GM23338 (cell line): Measurements from ENCODE around the gene ASB2. TPM values are rescaled to one million over a fixed set of nuclear protein-coding genes. Genes with fewer than 3 reads are reported as not detected.

Experiments
- ATAC-seq: fragments of 200-7000 bp; cut with Tn5 transposase; 3 replicates; pipeline ENCODE4 v1.9.1; 2020
- DNase-seq: peaks from one replicate; pipeline ENCODE4 v3.0.0-alpha.2; 2015; ENCODE audit warnings: low spot score
- H2AFZ ChIP-seq: fragments of 200-600 bp; sonication (generic); 2 replicates; pipeline ENCODE4 v1.8.0; 2016; ENCODE audit warnings: antibody characterized with exemption, mild to moderate bottlenecking, moderate library complexity
- H3F3A ChIP-seq: fragments of 200-600 bp; sonication (generic); replicated peaks from 2 replicates; pipeline ENCODE4 v1.8.0; 2017; ENCODE audit warnings: antibody characterized with exemption, mixed run types, low read depth
- H3K27ac ChIP-seq: fragments of 200-600 bp; sonication (generic); 2 replicates; pipeline ENCODE4 v1.6.1; 2016; ENCODE audit warnings: low read depth
- H3K27me3 ChIP-seq: fragments of 200-600 bp; sonication (generic); 2 replicates; pipeline ENCODE4 v1.8.0; 2016; ENCODE audit warnings: mild to moderate bottlenecking, mixed run types, moderate library complexity; ENCODE audit not compliant: insufficient read depth
- H3K36me3 ChIP-seq: fragments of 200-600 bp; sonication (generic); 2 replicates; pipeline ENCODE4 v1.8.0; 2016; ENCODE audit warnings: mild to moderate bottlenecking; ENCODE audit not compliant: insufficient read depth
- H3K4me1 ChIP-seq: fragments of 200-600 bp; sonication (generic); 2 replicates; pipeline ENCODE4 v1.8.0; 2016; ENCODE audit warnings: mild to moderate bottlenecking, moderate library complexity; ENCODE audit not compliant: insufficient read depth
- H3K4me2 ChIP-seq: fragments of 200-600 bp; sonication (generic); 2 replicates; pipeline ENCODE4 v1.7.1; 2017; ENCODE audit warnings: mixed run types
- H3K4me3 ChIP-seq: fragments of 200-600 bp; sonication (generic); 2 replicates; pipeline ENCODE4 v1.6.1; 2016; ENCODE audit warnings: mixed run types
- H3K79me2 ChIP-seq: fragments of 200-600 bp; sonication (generic); replicated peaks from 2 replicates; pipeline ENCODE4 v1.8.0; 2017; ENCODE audit warnings: mild to moderate bottlenecking; ENCODE audit not compliant: insufficient read depth
- H3K9me2 ChIP-seq: fragments of 200-600 bp; sonication (generic); 2 replicates; pipeline ENCODE4 v1.8.0; 2017; ENCODE audit not compliant: insufficient read depth
- H4K20me1 ChIP-seq: fragments of 200-600 bp; sonication (generic); replicated peaks from 2 replicates; pipeline ENCODE4 v1.8.0; 2017; ENCODE audit warnings: mild to moderate bottlenecking; ENCODE audit not compliant: insufficient read depth
- H3K27ac Mint-ChIP-seq: 2 replicates; pipeline ENCODE4 v1.8.0; 2020; ENCODE audit warnings: inconsistent platforms, mild to moderate bottlenecking, moderate library complexity, mixed read lengths
- H3K27me3 Mint-ChIP-seq: 3 replicates; pipeline ENCODE4 v1.8.0; 2022; ENCODE audit warnings: low read depth, mild to moderate bottlenecking, moderate library complexity, mixed read lengths, inconsistent platforms; ENCODE audit not compliant: insufficient read depth, poor library complexity
- H3K36me3 Mint-ChIP-seq: 3 replicates; pipeline ENCODE4 v1.8.0; 2021; ENCODE audit warnings: low read depth, mild to moderate bottlenecking, inconsistent platforms, moderate library complexity, mixed read lengths
- H3K4me1 Mint-ChIP-seq: 3 replicates; pipeline ENCODE4 v1.8.0; 2020; ENCODE audit warnings: mild to moderate bottlenecking, inconsistent platforms, mixed read lengths
- H3K4me3 Mint-ChIP-seq: 3 replicates; pipeline ENCODE4 v1.8.0; 2021; ENCODE audit warnings: moderate library complexity, mild to moderate bottlenecking, inconsistent platforms, mixed read lengths
- H3K9me3 Mint-ChIP-seq: 3 replicates; pipeline ENCODE4 v1.8.0; 2020; ENCODE audit warnings: moderate library complexity, mild to moderate bottlenecking, inconsistent platforms, mixed read lengths
- ETS1 ChIP-seq: IDR thresholded peaks from 2 replicates; pipeline ENCODE4 v1.6.1; 2016; ENCODE audit warnings: antibody characterized with exemption
- EZH2 ChIP-seq: fragments of 200-600 bp; sonication (generic); IDR thresholded peaks from one replicate; pipeline ENCODE4 v1.8.0; 2017; ENCODE audit warnings: antibody characterized with exemption, mild to moderate bottlenecking, low read depth; ENCODE audit not compliant: unreplicated experiment
- EZH2phosphoT487 ChIP-seq: fragments of 200-600 bp; sonication (generic); IDR thresholded peaks from one replicate; pipeline ENCODE4 v1.8.1; 2018; ENCODE audit warnings: antibody characterized with exemption; ENCODE audit not compliant: unreplicated experiment
- JUNB ChIP-seq: IDR thresholded peaks from one replicate; pipeline ENCODE4 v1.6.1; 2016; ENCODE audit warnings: antibody characterized with exemption; ENCODE audit not compliant: unreplicated experiment
- NANOG ChIP-seq: IDR thresholded peaks from 2 replicates; pipeline ENCODE4 v1.6.1; 2016; ENCODE audit warnings: antibody characterized with exemption, borderline replicate concordance
- POLR2AphosphoS5 ChIP-seq: IDR thresholded peaks from 2 replicates; pipeline ENCODE4 v1.6.1; 2016; ENCODE audit warnings: antibody characterized with exemption, low read depth
- REST ChIP-seq: IDR thresholded peaks from one replicate; pipeline ENCODE4 v1.6.1; 2018; ENCODE audit warnings: antibody characterized with exemption; ENCODE audit not compliant: unreplicated experiment
- STAT1 ChIP-seq: IDR thresholded peaks from one replicate; pipeline ENCODE4 v1.6.1; 2016; ENCODE audit warnings: antibody characterized with exemption; ENCODE audit not compliant: unreplicated experiment
- ZNF114 ChIP-seq: fragments of 250-450 bp; sonication (Bioruptor Pico); IDR thresholded peaks from 2 replicates; pipeline ENCODE4 v1.5.0; 2020; ENCODE audit warnings: mild to moderate bottlenecking, moderate library complexity
- ZNF331 ChIP-seq: fragments of 250-450 bp; sonication (Bioruptor Pico); IDR thresholded peaks from 2 replicates; pipeline ENCODE4 v1.5.0; 2020; ENCODE audit warnings: low read depth, mild to moderate bottlenecking, moderate library complexity
- polyA plus RNA-seq: library from polyadenylated mRNA; unstranded; fragments of >200 nt; fragmentation: Nextera tagmentation; extraction: Ambion mirVana; gene quantifications from 2 replicates; pipeline ENCODE4 v1.2.1, GENCODE V29; 2016
- total RNA-seq: library from RNA; depleted of rRNA; stranded (reverse); fragments of >200 nt; shearing (Covaris generic); gene quantifications from 2 replicates; pipeline ENCODE4 v1.2.3, GENCODE V29; 2014
- TF ChIP-seq, protein P1 (sequence below): fragments of 250-450 bp; sonication (Bioruptor Pico); IDR thresholded peaks from 2 replicates; pipeline ENCODE4 v1.5.0; 2020; ENCODE audit warnings: mild to moderate bottlenecking, moderate library complexity
- TF ChIP-seq, protein P2 (sequence below), 2 experiments: fragments of 200-600 bp in 1 of 2; sonication (generic) in 1 of 2; conservative IDR thresholded peaks; 2 replicates each; pipeline versions ENCODE4 v1.5.1 to v1.6.1; 2016 to 2017; ENCODE audit warnings: antibody characterized with exemption in 2 of 2, low read depth in 2 of 2, mild to moderate bottlenecking in 2 of 2, moderate library complexity in 1 of 2

Gene ASB2
- total and polyA plus RNA-seq, 2 experiments from 2014 or later: 1.2 to 1.7 TPM

DNA sequence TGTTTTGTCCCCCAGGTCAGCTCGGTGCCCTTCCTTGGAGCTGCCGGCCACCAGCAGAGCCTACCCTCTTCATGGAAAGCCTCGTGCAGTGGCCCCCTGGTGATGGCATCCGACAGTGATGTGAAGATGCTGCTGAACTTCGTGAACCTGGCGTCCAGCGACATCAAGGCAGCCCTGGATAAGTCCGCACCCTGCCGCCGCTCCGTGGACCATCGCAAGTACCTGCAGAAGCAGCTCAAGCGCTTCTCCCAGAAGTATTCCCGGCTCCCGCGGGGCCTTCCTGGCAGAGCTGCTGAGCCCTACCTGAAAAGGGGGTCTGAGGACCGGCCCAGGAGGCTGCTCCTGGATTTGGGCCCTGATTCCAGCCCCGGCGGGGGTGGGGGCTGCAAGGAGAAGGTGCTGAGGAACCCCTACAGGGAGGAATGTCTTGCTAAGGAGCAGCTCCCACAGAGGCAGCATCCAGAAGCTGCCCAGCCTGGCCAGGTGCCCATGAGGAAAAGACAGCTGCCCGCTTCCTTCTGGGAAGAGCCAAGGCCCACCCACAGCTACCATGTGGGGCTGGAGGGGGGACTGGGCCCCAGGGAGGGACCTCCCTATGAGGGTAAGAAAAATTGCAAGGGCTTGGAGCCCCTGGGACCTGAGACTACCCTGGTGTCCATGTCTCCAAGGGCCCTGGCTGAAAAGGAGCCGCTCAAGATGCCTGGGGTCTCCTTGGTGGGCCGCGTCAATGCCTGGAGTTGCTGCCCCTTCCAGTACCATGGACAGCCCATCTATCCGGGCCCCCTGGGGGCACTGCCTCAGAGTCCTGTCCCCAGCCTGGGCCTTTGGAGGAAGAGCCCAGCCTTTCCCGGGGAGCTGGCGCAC lies 48.0 kb downstream of the ASB2 start (continued):
- TF ChIP-seq, protein P1, sequence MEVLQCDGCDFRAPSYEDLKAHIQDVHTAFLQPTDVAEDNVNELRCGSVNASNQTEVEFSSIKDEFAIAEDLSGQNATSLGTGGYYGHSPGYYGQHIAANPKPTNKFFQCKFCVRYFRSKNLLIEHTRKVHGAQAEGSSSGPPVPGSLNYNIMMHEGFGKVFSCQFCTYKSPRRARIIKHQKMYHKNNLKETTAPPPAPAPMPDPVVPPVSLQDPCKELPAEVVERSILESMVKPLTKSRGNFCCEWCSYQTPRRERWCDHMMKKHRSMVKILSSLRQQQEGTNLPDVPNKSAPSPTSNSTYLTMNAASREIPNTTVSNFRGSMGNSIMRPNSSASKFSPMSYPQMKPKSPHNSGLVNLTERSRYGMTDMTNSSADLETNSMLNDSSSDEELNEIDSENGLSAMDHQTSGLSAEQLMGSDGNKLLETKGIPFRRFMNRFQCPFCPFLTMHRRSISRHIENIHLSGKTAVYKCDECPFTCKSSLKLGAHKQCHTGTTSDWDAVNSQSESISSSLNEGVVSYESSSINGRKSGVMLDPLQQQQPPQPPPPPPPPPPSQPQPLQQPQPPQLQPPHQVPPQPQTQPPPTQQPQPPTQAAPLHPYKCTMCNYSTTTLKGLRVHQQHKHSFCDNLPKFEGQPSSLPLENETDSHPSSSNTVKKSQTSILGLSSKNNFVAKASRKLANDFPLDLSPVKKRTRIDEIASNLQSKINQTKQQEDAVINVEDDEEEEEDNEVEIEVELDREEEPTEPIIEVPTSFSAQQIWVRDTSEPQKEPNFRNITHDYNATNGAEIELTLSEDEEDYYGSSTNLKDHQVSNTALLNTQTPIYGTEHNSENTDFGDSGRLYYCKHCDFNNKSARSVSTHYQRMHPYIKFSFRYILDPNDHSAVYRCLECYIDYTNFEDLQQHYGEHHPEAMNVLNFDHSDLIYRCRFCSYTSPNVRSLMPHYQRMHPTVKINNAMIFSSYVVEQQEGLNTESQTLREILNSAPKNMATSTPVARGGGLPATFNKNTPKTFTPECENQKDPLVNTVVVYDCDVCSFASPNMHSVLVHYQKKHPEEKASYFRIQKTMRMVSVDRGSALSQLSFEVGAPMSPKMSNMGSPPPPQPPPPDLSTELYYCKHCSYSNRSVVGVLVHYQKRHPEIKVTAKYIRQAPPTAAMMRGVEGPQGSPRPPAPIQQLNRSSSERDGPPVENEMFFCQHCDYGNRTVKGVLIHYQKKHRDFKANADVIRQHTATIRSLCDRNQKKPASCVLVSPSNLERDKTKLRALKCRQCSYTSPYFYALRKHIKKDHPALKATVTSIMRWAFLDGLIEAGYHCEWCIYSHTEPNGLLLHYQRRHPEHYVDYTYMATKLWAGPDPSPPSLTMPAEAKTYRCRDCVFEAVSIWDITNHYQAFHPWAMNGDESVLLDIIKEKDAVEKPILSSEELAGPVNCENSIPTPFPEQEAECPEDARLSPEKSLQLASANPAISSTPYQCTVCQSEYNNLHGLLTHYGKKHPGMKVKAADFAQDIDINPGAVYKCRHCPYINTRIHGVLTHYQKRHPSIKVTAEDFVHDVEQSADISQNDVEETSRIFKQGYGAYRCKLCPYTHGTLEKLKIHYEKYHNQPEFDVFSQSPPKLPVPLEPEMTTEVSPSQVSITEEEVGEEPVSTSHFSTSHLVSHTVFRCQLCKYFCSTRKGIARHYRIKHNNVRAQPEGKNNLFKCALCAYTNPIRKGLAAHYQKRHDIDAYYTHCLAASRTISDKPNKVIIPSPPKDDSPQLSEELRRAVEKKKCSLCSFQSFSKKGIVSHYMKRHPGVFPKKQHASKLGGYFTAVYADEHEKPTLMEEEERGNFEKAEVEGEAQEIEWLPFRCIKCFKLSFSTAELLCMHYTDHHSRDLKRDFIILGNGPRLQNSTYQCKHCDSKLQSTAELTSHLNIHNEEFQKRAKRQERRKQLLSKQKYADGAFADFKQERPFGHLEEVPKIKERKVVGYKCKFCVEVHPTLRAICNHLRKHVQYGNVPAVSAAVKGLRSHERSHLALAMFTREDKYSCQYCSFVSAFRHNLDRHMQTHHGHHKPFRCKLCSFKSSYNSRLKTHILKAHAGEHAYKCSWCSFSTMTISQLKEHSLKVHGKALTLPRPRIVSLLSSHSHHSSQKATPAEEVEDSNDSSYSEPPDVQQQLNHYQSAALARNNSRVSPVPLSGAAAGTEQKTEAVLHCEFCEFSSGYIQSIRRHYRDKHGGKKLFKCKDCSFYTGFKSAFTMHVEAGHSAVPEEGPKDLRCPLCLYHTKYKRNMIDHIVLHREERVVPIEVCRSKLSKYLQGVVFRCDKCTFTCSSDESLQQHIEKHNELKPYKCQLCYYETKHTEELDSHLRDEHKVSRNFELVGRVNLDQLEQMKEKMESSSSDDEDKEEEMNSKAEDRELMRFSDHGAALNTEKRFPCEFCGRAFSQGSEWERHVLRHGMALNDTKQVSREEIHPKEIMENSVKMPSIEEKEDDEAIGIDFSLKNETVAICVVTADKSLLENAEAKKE (CRISPR knock-in tag): no peak

DNA sequence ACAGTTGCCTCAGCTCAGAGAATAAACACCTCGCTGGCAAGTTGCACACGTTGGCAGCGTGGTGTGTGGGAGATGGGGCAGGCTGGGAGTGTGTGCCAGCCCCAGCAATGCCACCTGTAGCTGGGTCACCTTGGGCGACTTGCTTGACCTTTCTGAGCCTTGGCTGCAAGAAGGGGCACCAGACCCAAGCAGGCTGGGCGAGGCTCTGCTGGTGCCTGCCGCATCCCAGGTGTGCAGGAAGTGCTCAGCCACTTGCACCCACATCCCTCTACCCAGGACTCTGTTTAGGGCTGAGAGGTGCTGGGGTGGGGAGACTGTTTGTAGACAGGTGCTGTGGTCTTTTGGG lies 48.6 kb downstream of the ASB2 start:
- DNase-seq: no peak
- no peaks in the 10 kb centered on the region for H3K79me2 ChIP-seq
- no peaks in the 10 kb centered on the region for H3K9me2 ChIP-seq
- H3K27ac ChIP-seq: no peak overlapping the region
- no peaks in the 10 kb centered on the region for H4K20me1 ChIP-seq
- no peaks in the 10 kb centered on the region for H3K9me3 Mint-ChIP-seq
- no peaks in the 10 kb centered on the region for H3K4me1 ChIP-seq
- no peaks in the 10 kb centered on the region for H3F3A ChIP-seq
- no peak overlapping the region for H3K4me3 ChIP-seq
- no peaks in the 10 kb centered on the region for H3K27me3 ChIP-seq
- H3K36me3 ChIP-seq: no peaks in the 10 kb centered on the region
- no peak overlapping the region for H3K4me2 ChIP-seq
- H3K27me3 Mint-ChIP-seq: peaks cover 12% of the 10 kb centered on the region
- H3K27ac Mint-ChIP-seq: no peak overlapping the region
- no peaks in the 10 kb centered on the region; the same call in 2 of the 3 replicates for H3K36me3 Mint-ChIP-seq
- H2AFZ ChIP-seq: no peak overlapping the region
- H3K4me3 Mint-ChIP-seq: no peak overlapping the region
- no peak for ATAC-seq
- no peaks in the 10 kb centered on the region; the same call in 1 of the 3 replicates for H3K4me1 Mint-ChIP-seq
- no peak for TF ChIP-seq REST
- TF ChIP-seq EZH2phosphoT487: no peak
- TF ChIP-seq ZNF331 (CRISPR knock-in tag): no peak
- TF ChIP-seq EZH2: no peak
- TF ChIP-seq JUNB: no peak
- no peak for TF ChIP-seq POLR2AphosphoS5
- TF ChIP-seq, protein P2, sequence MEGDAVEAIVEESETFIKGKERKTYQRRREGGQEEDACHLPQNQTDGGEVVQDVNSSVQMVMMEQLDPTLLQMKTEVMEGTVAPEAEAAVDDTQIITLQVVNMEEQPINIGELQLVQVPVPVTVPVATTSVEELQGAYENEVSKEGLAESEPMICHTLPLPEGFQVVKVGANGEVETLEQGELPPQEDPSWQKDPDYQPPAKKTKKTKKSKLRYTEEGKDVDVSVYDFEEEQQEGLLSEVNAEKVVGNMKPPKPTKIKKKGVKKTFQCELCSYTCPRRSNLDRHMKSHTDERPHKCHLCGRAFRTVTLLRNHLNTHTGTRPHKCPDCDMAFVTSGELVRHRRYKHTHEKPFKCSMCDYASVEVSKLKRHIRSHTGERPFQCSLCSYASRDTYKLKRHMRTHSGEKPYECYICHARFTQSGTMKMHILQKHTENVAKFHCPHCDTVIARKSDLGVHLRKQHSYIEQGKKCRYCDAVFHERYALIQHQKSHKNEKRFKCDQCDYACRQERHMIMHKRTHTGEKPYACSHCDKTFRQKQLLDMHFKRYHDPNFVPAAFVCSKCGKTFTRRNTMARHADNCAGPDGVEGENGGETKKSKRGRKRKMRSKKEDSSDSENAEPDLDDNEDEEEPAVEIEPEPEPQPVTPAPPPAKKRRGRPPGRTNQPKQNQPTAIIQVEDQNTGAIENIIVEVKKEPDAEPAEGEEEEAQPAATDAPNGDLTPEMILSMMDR (conservative IDR thresholded peaks at IDR 0.05; ENCODE audit: low read depth in 2 of 2): no peak
- no peak for TF ChIP-seq STAT1
- TF ChIP-seq ETS1: no peak
- no peak for TF ChIP-seq ZNF114
- TF ChIP-seq NANOG: no peak
